Measurements from ENCODE around the gene RNF34.

Gene RNF34

DNA sequence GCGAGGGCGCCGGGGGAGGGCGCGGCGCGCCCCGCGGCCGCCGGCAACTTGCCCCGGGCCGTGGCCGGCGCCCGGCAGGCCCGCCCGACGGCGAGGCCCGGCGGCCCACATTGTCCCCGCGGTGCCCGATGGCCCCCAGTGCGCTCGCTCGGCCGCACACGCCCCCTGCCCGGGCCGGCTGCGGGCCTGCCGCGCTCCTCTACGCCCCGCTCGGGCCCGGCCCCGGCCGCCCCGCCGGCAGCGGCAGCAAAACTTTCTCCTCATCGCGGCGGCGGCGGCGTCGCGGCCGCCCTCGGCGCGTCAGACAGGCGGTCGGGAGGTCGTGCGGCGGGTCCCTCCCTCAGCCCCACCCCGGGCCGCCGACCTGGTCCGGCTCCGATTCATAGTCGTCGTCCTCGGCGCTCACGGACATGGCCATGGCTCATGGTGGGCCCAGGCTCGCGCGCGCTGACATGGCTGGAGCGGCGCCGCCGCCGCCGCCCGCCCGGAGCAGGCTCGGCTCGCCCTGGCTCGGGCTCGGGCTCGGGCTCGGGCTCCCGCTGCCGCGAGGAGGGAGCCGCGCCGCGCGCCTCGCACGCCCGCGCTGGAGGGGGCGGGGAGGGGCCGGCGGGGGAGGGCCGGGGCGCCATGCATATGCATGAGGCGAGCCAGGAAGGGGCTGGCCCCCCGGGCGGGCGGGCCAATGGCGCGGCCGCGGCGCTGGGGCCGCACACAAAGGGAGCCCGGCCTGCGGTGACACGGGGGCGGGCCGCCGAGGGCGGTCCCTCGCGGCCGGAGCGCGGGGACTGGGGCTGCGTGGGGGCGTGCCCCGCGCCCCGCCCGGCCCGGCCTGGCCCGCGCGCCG, 67.1 kb downstream of the RNF34 start:
- TF ChIP-seq, protein P1, sequence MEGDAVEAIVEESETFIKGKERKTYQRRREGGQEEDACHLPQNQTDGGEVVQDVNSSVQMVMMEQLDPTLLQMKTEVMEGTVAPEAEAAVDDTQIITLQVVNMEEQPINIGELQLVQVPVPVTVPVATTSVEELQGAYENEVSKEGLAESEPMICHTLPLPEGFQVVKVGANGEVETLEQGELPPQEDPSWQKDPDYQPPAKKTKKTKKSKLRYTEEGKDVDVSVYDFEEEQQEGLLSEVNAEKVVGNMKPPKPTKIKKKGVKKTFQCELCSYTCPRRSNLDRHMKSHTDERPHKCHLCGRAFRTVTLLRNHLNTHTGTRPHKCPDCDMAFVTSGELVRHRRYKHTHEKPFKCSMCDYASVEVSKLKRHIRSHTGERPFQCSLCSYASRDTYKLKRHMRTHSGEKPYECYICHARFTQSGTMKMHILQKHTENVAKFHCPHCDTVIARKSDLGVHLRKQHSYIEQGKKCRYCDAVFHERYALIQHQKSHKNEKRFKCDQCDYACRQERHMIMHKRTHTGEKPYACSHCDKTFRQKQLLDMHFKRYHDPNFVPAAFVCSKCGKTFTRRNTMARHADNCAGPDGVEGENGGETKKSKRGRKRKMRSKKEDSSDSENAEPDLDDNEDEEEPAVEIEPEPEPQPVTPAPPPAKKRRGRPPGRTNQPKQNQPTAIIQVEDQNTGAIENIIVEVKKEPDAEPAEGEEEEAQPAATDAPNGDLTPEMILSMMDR (IDR thresholded peaks at IDR 0.05; ENCODE audit: low read depth, low read length) = no peak
- Histone ChIP-seq H3K36me3 (no peaks in the 10 kb centered on the region), H3K27me3 (ENCODE audit: insufficient read depth, low read depth, severe bottlenecking) (no peaks in the 10 kb centered on the region), H3K9me3 (ENCODE audit: severe bottlenecking) (no peaks in the 10 kb centered on the region), H3K27ac (peak overlapping the region; percentile 74), H3K4me3 (ENCODE audit: low read depth, low read length) (peak overlapping the region; percentile 75)
- peak; percentile 91 for DNase-seq

- Histone ChIP-seq H3K27ac (peak overlapping the region; percentile 74), H3K9me3 (ENCODE audit: severe bottlenecking) (no peaks in the 10 kb centered on the region), H3K27me3 (ENCODE audit: insufficient read depth, low read depth, severe bottlenecking) (no peaks in the 10 kb centered on the region), H3K4me3 (ENCODE audit: low read depth, low read length) (peak overlapping the region; percentile 75), H3K36me3 (no peaks in the 10 kb centered on the region)
- TF ChIP-seq, protein P1 (IDR thresholded peaks at IDR 0.05; ENCODE audit: low read depth, low read length) = no peak
- DNase-seq = no peak
Observed at GRCh38 chr12:121467638-121468498, 68.0 kb downstream of the RNF34 start.

DNA sequence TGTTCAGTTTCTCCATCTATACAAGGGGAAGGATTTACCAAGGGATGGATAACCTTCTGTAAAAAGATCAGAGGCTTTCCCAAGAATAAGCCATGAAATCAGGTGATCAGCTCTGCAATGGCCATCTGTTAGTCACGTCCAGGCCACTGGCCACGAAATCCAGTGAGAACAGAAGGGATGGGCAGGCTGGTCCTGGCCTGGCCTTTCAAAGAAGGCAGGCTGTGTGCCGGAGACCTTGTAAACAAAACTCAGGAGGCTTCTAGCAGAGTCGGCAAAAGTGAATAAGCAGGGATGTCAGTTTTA, 68.5 kb downstream of the RNF34 start:
- TF ChIP-seq, protein P1 (IDR thresholded peaks at IDR 0.05; ENCODE audit: low read depth, low read length) = no peak
- Histone ChIP-seq H3K27me3 (ENCODE audit: insufficient read depth, low read depth, severe bottlenecking) (no peaks in the 10 kb centered on the region), H3K4me3 (ENCODE audit: low read depth, low read length) (no peak overlapping the region; the same call in 1 of the 2 replicates), H3K9me3 (ENCODE audit: severe bottlenecking) (no peaks in the 10 kb centered on the region), H3K36me3 (no peaks in the 10 kb centered on the region), H3K27ac (peak overlapping the region; percentile 74)
- peak; percentile 81 for DNase-seq

DNA sequence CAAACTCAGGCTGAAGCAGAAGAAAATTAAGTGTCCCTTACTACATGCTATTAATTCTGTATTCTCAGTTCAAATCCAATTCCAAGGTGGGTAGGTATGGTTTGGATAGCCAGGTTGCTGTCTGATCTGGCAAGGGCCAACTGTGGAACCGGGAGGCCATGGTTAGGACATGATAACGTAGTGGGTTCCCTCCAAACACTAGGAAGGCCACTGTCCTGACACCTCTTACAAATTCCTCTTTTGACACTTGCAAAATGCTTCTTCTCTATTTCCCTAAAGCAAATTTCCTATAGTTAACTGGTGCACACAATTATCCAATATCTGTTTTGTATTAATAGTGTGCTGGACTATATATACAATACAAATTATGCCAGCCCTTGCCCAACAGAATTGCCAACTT, 70.8 kb downstream of the RNF34 start:
- Histone ChIP-seq H3K4me3 (ENCODE audit: low read depth, low read length) (no peak overlapping the region), H3K9me3 (ENCODE audit: severe bottlenecking) (no peaks in the 10 kb centered on the region), H3K27ac (no peak overlapping the region)

DNA sequence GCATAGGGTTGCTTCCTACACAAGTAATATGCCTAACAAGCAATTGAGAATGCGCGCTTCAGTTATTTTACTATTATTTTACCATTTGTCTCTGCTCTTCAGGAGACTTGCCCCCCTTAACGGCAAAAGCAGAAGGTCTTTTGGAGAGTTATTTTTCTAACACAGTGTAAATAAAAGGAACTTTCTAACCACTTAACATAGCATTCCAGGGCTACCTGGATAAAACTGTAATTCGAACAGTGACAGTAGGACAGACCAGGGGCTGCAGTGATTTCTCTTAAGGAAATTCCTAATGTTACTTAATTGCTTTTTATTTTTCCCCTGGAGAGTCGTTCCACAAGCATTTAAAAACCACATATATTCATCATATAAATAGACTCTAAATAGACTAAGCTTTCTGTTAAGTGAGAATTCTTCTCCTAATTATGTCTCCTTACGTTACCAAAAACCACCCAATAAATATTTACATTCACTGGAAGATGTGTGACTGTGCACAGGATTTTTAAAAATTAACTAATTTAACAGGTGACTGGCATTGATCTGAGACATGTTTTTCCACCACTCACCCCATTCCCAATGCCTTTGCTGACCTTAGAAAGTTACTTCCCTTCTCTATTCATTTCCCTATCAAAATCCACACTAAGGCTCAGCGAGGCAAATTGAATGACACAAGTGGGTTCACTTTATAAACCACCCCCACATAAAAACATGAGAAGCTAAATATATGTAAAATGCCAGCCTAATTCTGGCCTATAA, 72.4 kb downstream of the RNF34 start:
- Histone ChIP-seq H3K36me3 (no peaks in the 10 kb centered on the region), H3K4me3 (ENCODE audit: low read depth, low read length) (no peak overlapping the region), H3K27me3 (ENCODE audit: insufficient read depth, low read depth, severe bottlenecking) (no peaks in the 10 kb centered on the region), H3K9me3 (ENCODE audit: severe bottlenecking) (no peaks in the 10 kb centered on the region), H3K27ac (no peak overlapping the region)
- no peak for DNase-seq
- TF ChIP-seq, protein P1 (IDR thresholded peaks at IDR 0.05; ENCODE audit: low read depth, low read length) = no peak

More for the DNA sequence above, 70.8 kb downstream of the RNF34 start:
- no peaks in the 10 kb centered on the region for H3K36me3 ChIP-seq
- no peak for DNase-seq
- H3K27me3 ChIP-seq (ENCODE audit: insufficient read depth, low read depth, severe bottlenecking) = no peaks in the 10 kb centered on the region
- TF ChIP-seq, protein P1 (IDR thresholded peaks at IDR 0.05; ENCODE audit: low read depth, low read length) = no peak
